ENCODE data around the gene POLR1A. TPM values are rescaled to one million over a fixed set of nuclear protein-coding genes. Genes with fewer than 3 reads are reported as not detected.
A peak's percentile ranks its signal among the peaks of the same experiment; 100 is the strongest.

POLR1A gene
- total and polyA plus RNA-seq, 4 experiments from 2014 or later: 0.87 to 25.8 (median 13.5) TPM

GRCh38 chr2:86045541-86045940, 60.1 kb downstream of the POLR1A start:
- intact Hi-C loops (cut with micrococcal nuclease): no loop called here

GRCh38 chr2:86044614-86045013, 61.1 kb downstream of the POLR1A start:
- H3K36me3 Mint-ChIP-seq: peaks cover 44 to 66% of the 10 kb centered on the region in 2 donors
- POLR2A ChIA-PET (ENCODE audit: partially characterized antibody): interaction anchor here (0.7 to 1.9 kb wide), 2 partner anchors 9 to 158 kb away, joined by 3 to 5 read pairs; no protein-coding TSS in a partner anchor
- intact Hi-C loops (cut with micrococcal nuclease): no loop called here

More at GRCh38 chr2:86045541-86045940, 60.1 kb downstream of the POLR1A start:
- no peak overlapping the region for H3K4me3 Mint-ChIP-seq
- H3K27me3 Mint-ChIP-seq: peaks cover 0 to 2% of the 10 kb centered on the region in 2 donors
- Histone ChIP-seq H3K4me3 (ENCODE audit: low read length in 2 of 2) (no peak overlapping the region), H3K36me3 (ENCODE audit: insufficient read depth, low read length) (peaks cover 45% of the 10 kb centered on the region), H3K9me3 (ENCODE audit: control insufficient read depth in 1 of 2, low read length in 2 of 2) (no peaks in the 10 kb centered on the region), H3K27me3 (ENCODE audit: insufficient read depth, low read length) (no peaks in the 10 kb centered on the region), H3K27ac (ENCODE audit: low read depth, low read length) (no peak overlapping the region), H3K4me1 (ENCODE audit: insufficient read depth, low read length) (peaks cover 15% of the 10 kb centered on the region)
- peaks cover 0 to 3% (median 0%) of the 10 kb centered on the region in 8 donors for H3K9me3 Mint-ChIP-seq
- H3K36me3 Mint-ChIP-seq: peaks cover 44 to 71% of the 10 kb centered on the region in 2 donors
- peaks cover 9 to 28% (median 17%) of the 10 kb centered on the region in 4 donors for H3K4me1 Mint-ChIP-seq
- DNase-seq: no peak
- POLR2A ChIA-PET (ENCODE audit: partially characterized antibody): interaction anchor here (1.9 kb wide), 1 partner anchor 10 kb away, joined by 5 read pairs; no protein-coding TSS in a partner anchor
- H3K27ac Mint-ChIP-seq: peak overlapping the region in 5 of 7 donors; percentile 10 to 62 (median 10)
- CTCF ChIA-PET (ENCODE audit: partially characterized antibody): interaction anchor here (0.6 to 2.1 kb wide), 5 partner anchors 9 to 218 kb away, joined by 3 to 9 read pairs (median 3); no protein-coding TSS in a partner anchor

GRCh38 chr2:86044045-86044444, 61.6 kb downstream of the POLR1A start:
- no peak overlapping the region for H3K27ac ChIP-seq (ENCODE audit: low read depth, low read length)
- peaks cover 30% of the 10 kb centered on the region for H3K4me1 ChIP-seq (ENCODE audit: insufficient read depth, low read length)
- ChIA-PET CTCF (ENCODE audit: partially characterized antibody) (no interaction called here), POLR2A (ENCODE audit: partially characterized antibody) (interaction anchor here (1.9 kb wide), 1 partner anchor 8 kb away, joined by 5 read pairs; no protein-coding TSS in a partner anchor)
- no peak for DNase-seq
- Mint-ChIP-seq H3K27ac (peak overlapping the region in 1 of 7 donors; percentile 96), H3K27me3 (peaks cover 0 to 2% of the 10 kb centered on the region in 2 donors), H3K9me3 (peaks cover 0 to 3% (median 0%) of the 10 kb centered on the region in 8 donors), H3K4me1 (peaks cover 23 to 41% (median 30%) of the 10 kb centered on the region in 4 donors), H3K4me3 (no peak overlapping the region), H3K36me3 (peaks cover 40 to 61% of the 10 kb centered on the region in 2 donors)
- no peaks in the 10 kb centered on the region for H3K9me3 ChIP-seq (ENCODE audit: control insufficient read depth in 1 of 2, low read length in 2 of 2)
- H3K27me3 ChIP-seq (ENCODE audit: insufficient read depth, low read length): no peaks in the 10 kb centered on the region
- H3K4me3 ChIP-seq (ENCODE audit: low read length in 2 of 2): no peak overlapping the region
- peaks cover 41% of the 10 kb centered on the region for H3K36me3 ChIP-seq (ENCODE audit: insufficient read depth, low read length)
- intact Hi-C loops (cut with micrococcal nuclease): no loop called here

More at GRCh38 chr2:86044614-86045013, 61.1 kb downstream of the POLR1A start:
- Mint-ChIP-seq H3K4me1 (peaks cover 18 to 37% (median 25%) of the 10 kb centered on the region in 4 donors), H3K27ac (peak overlapping the region in 4 of 7 donors; percentile 17 to 84 (median 49)), H3K9me3 (peaks cover 0 to 3% (median 0%) of the 10 kb centered on the region in 8 donors), H3K27me3 (peaks cover 0 to 2% of the 10 kb centered on the region in 2 donors), H3K4me3 (no peak overlapping the region)
- H3K9me3 ChIP-seq (ENCODE audit: control insufficient read depth in 1 of 2, low read length in 2 of 2): no peaks in the 10 kb centered on the region
- H3K27me3 ChIP-seq (ENCODE audit: insufficient read depth, low read length): no peaks in the 10 kb centered on the region
- H3K27ac ChIP-seq (ENCODE audit: low read depth, low read length): no peak overlapping the region
- H3K4me3 ChIP-seq (ENCODE audit: low read length in 2 of 2): no peak overlapping the region
- DNase-seq: no peak
- H3K4me1 ChIP-seq (ENCODE audit: insufficient read depth, low read length): peaks cover 25% of the 10 kb centered on the region
- CTCF ChIA-PET (ENCODE audit: partially characterized antibody): interaction anchor here (0.9 to 2.1 kb wide), 4 partner anchors 8 to 217 kb away, joined by 3 to 9 read pairs (median 4); no protein-coding TSS in a partner anchor
- peaks cover 41% of the 10 kb centered on the region for H3K36me3 ChIP-seq (ENCODE audit: insufficient read depth, low read length)

- POLR2A ChIA-PET (ENCODE audit: partially characterized antibody): interaction anchor here (1.6 to 2.2 kb wide), 2 partner anchors 48 to 189 kb away, joined by 5 to 7 read pairs; no protein-coding TSS in a partner anchor
- no peak for DNase-seq
- Mint-ChIP-seq H3K27ac (peak overlapping the region; percentile 63 to 100 (median 96)), H3K27me3 (peaks cover 0 to 2% of the 10 kb centered on the region in 2 donors), H3K9me3 (peaks cover 0 to 3% (median 0%) of the 10 kb centered on the region in 8 donors), H3K4me3 (peak overlapping the region in 3 of 8 donors; percentile 4 to 46 (median 29)), H3K36me3 (peaks cover 36 to 60% of the 10 kb centered on the region in 2 donors), H3K4me1 (peaks cover 38 to 53% (median 45%) of the 10 kb centered on the region in 4 donors)
- Histone ChIP-seq H3K36me3 (ENCODE audit: insufficient read depth, low read length) (peaks cover 36% of the 10 kb centered on the region), H3K4me3 (ENCODE audit: low read length in 2 of 2) (no peak overlapping the region), H3K9me3 (ENCODE audit: control insufficient read depth in 1 of 2, low read length in 2 of 2) (no peaks in the 10 kb centered on the region), H3K27ac (ENCODE audit: low read depth, low read length) (no peak overlapping the region), H3K27me3 (ENCODE audit: insufficient read depth, low read length) (no peaks in the 10 kb centered on the region), H3K4me1 (ENCODE audit: insufficient read depth, low read length) (peaks cover 46% of the 10 kb centered on the region)
- CTCF ChIA-PET (ENCODE audit: partially characterized antibody): interaction anchor here (0.9 to 9.9 kb wide), 9 partner anchors 13 to 213 kb away, joined by 4 to 150 read pairs (median 6); partner anchors contain the start of gene ST3GAL5
- intact Hi-C loops (cut with micrococcal nuclease): no loop called here
These were observed 63.2 kb downstream of the POLR1A start for GRCh38 chr2:86042256-86043168.

GRCh38 chr2:86039963-86040655, 65.6 kb downstream of the POLR1A start:
- H3K27ac ChIP-seq (ENCODE audit: low read depth, low read length): peak overlapping the region; percentile 82
- ChIA-PET POLR2A (ENCODE audit: partially characterized antibody) (interaction anchor here (0.6 to 5.2 kb wide), 10 partner anchors 10 to 501 kb away, joined by 3 to 47 read pairs (median 6); partner anchors contain the start of genes MAT2A and ST3GAL5), CTCF (ENCODE audit: partially characterized antibody) (interaction anchor here (1.1 to 9.9 kb wide), 9 partner anchors 11 to 211 kb away, joined by 3 to 150 read pairs (median 9); partner anchors contain the start of gene ST3GAL5)
- H3K4me3 ChIP-seq (ENCODE audit: low read length in 2 of 2): no peak overlapping the region
- Mint-ChIP-seq H3K4me1 (peaks cover 55 to 77% (median 68%) of the 10 kb centered on the region in 4 donors), H3K36me3 (peaks cover 25 to 43% of the 10 kb centered on the region in 2 donors), H3K4me3 (peak overlapping the region in 2 of 8 donors; percentile 54 to 86), H3K9me3 (peaks cover 0 to 3% (median 0%) of the 10 kb centered on the region in 8 donors), H3K27ac (peak overlapping the region; percentile 96 to 100 (median 100)), H3K27me3 (peaks cover 0 to 2% of the 10 kb centered on the region in 2 donors)
- H3K36me3 ChIP-seq (ENCODE audit: insufficient read depth, low read length): peaks cover 19% of the 10 kb centered on the region
- no peaks in the 10 kb centered on the region for H3K27me3 ChIP-seq (ENCODE audit: insufficient read depth, low read length)
- H3K4me1 ChIP-seq (ENCODE audit: insufficient read depth, low read length): peaks cover 70% of the 10 kb centered on the region
- H3K9me3 ChIP-seq (ENCODE audit: control insufficient read depth in 1 of 2, low read length in 2 of 2): no peaks in the 10 kb centered on the region
- intact Hi-C loops (cut with micrococcal nuclease): loop anchor here (5.0 to 10.0 kb wide), 2 partner anchors 43 to 155 kb away; partner anchors contain the start of genes IMMT and MRPL35
- DNase-seq: peak in 1 of 5 donors; percentile 14

Data from CD4-positive, alpha-beta memory T cell (primary cell).